Heart right ventricle (tissue), 16 donors: Measurements from ENCODE around the gene HBM. TPM values are rescaled to one million over a fixed set of nuclear protein-coding genes. Genes with fewer than 3 reads are reported as not detected.
A peak's percentile ranks its signal among the peaks of the same experiment; 100 is the strongest.
"Not testable (repeated sequence)": the region's sequence is repeated elsewhere in the genome, so short reads cannot be mapped to it uniquely, and the experiment has no call there.

Experiments
- ATAC-seq, 8 donors: fragments of 200-7000 bp; cut with Tn5 transposase; one replicate each; pipeline ENCODE4 v1.9.1; 2020; ENCODE audit warnings: mild to moderate bottlenecking in 8 of 8, moderate library complexity in 8 of 8, moderate number of reproducible peaks in 1 of 8
- DNase-seq, 2 donors: peaks; one replicate each; pipeline ENCODE4 v3.0.0-alpha.2; 2020
- H3K27ac ChIP-seq, 10 donors: fragments of 200-600 bp; sonication (generic) in 2 of 10; one replicate each; pipeline versions ENCODE4 v1.5.0 to v1.8.0; 2020 to 2022; ENCODE audit warnings: mild to moderate bottlenecking in 3 of 10
- H3K27me3 ChIP-seq, 7 donors: fragments of 200-600 bp; one replicate each; pipeline ENCODE4 v1.8.0; 2021 to 2022; ENCODE audit warnings: mild to moderate bottlenecking in 2 of 7
- H3K36me3 ChIP-seq, 9 donors: fragments of 200-600 bp; sonication (generic) in 1 of 9; one replicate each; pipeline versions ENCODE4 v1.5.0 to v1.8.0; 2020 to 2022; ENCODE audit warnings: mild to moderate bottlenecking in 2 of 9
- H3K4me1 ChIP-seq, 9 donors: fragments of 200-600 bp; sonication (generic) in 1 of 9; one replicate each; pipeline versions ENCODE4 v1.5.0 to v1.8.0; 2020 to 2022; ENCODE audit warnings: mild to moderate bottlenecking in 4 of 9
- H3K4me3 ChIP-seq, 10 donors: fragments of 200-600 bp; sonication (generic) in 2 of 10; one replicate each; pipeline versions ENCODE4 v1.5.0 to v1.8.0; 2020 to 2022; ENCODE audit warnings: mild to moderate bottlenecking in 7 of 10, moderate library complexity in 2 of 10
- H3K9me3 ChIP-seq, 11 donors: fragments of 200-600 bp in 10 of 11; sonication (generic) in 2 of 11; one replicate each; pipeline versions ENCODE4 v1.5.0 to v1.8.0; 2013 to 2022; ENCODE audit warnings: mild to moderate bottlenecking in 2 of 11, control low read depth in 1 of 11, moderate library complexity in 1 of 11
- CTCF ChIP-seq, 9 donors: fragments of 200-600 bp; sonication (generic) in 2 of 9; IDR thresholded peaks; one replicate each; pipeline versions ENCODE4 v1.5.0 to v1.8.0; 2021 to 2022; ENCODE audit warnings: antibody characterized with exemption in 9 of 9, mild to moderate bottlenecking in 5 of 9, moderate library complexity in 1 of 9
- WGBS, 2 donors: extraction: QIAGEN DNeasy Blood & Tissue Kit; methylation state at CpG; one replicate each; pipeline ENCODE4 v1.1.7; 2013; ENCODE audit warnings: inconsistent platforms in 1 of 2; 5-methylcytosine and 5-hydroxymethylcytosine counted together
- intact Hi-C, 10 donors: fragments of 100-400 bp; cut with DNase I; formaldehyde crosslinking; loops; one replicate each; pipeline versions ENCODE4 v1.11.1 to v1.14.2; 2022
- polyA plus RNA-seq, 2 donors: library from polyadenylated mRNA; stranded (reverse); fragments of 200-250 nt; gene quantifications; one replicate each; pipeline ENCODE4 v1.2.3, GENCODE V29; 2013
- total RNA-seq, 10 donors: library from RNA; stranded (reverse); fragmentation: NEBNext Ultra II Directional in 3 of 10; extraction: Animal tissue kit (Norgen Biotek cat#: 25700) in 3 of 10; gene quantifications; one replicate each; pipeline versions ENCODE4 v1.2.1 to v1.2.4, GENCODE V29; 2021 to 2023
- donor health status: Arrhythmogenic right ventricular cardiomyopathy.
- donor health status: ischemic (EF 13 %, LVEDD 7.1; RV severe dilation, severe dysfunction).
- donor health status: healthy with polysubstance abuse.
- donor health status: DM: no; HTN: yes; CAD: no.
- donor health status: DM: no; HTN: no; CAD: no.
- donor health status: ischemic (EF 25% LVEDD 6.9; RV normal size, moderate dysfunction).
- donor health status: ischemic (EF 25% LVEDD 5.7; RV mildly dilated, moderate dysfunction).
- donor health status: healthy.
- donor health status: DM: yes; HTN: yes; CAD: no.
- donor health status: Ischemic cardiomyopathy.
- donor health status: ischemic (EF 35%, LVEDD 5.7; RV mildly dilated, moderate dysfunction).
- donor health status: nonischemic (EF 11% LVEDD 7.7; RV severe dilation, severe dysfunction).
- donor health status: DM: yes; HTN: yes; CAD: no.
- donor health status: PGD.
- donor health status: ischemic (EF 29% LVEDD 5.4; RV normal size, mild dysfunction).
- donor health status: nonischemic (EF 23%, LVEDD 6.1; RV moderate dilation, normal function).

HBM gene
- total and polyA plus RNA-seq, 12 donors, result 0.56 to 0.61 TPM; not detected in 10

- 21 to 25% methylated on average over 8 of the region's 8 CpGs for WGBS, 2 donors
- ATAC-seq (no peak), DNase-seq (no peak)
- intact Hi-C loops, result no loop called here
- H3K4me1 ChIP-seq, result peaks cover 0 to 16% (median 4%) of the 10 kb centered on the region in 9 donors
- no peak for TF ChIP-seq CTCF (IDR thresholded peaks at IDR 0.05)
- H3K27me3 ChIP-seq, result peaks cover 17 to 80% (median 70%) of the 10 kb centered on the region in 7 donors
- H3K36me3 ChIP-seq, result no peaks in the 10 kb centered on the region
- H3K4me3 ChIP-seq, result no peak overlapping the region
- no peak overlapping the region for H3K27ac ChIP-seq
- no peaks in the 10 kb centered on the region for H3K9me3 ChIP-seq
Measured at GRCh38 chr16:175011-175949, 9.5 kb downstream of the HBM start.

- H3K36me3 ChIP-seq, intact Hi-C loops, H3K4me3 ChIP-seq, DNase-seq, ATAC-seq, H3K27ac ChIP-seq, H3K9me3 ChIP-seq: not testable (repeated sequence)
- 0 to 1% methylated on average over 15 to 25 of the region's 39 CpGs for WGBS, 2 donors
- H3K27me3 ChIP-seq, result peaks cover 22 to 80% (median 67%) of the 10 kb centered on the region in 7 donors
- H3K4me1 ChIP-seq, result peaks cover 7 to 23% (median 11%) of the 10 kb centered on the region in 9 donors
Measured at GRCh38 chr16:176006-176405, 10.2 kb downstream of the HBM start.

GRCh38 chr16:176477-177382, 11.0 kb downstream of the HBM start, which contains the start of gene HBA1:
Gene HBA1 (plus strand): TSS chr16:176680. CDS start chr16:176717, 37 bp downstream.
- ATAC-seq, result peak in 1 of 8 donors; percentile 9
- H3K27me3 ChIP-seq, result peaks cover 22 to 80% (median 61%) of the 10 kb centered on the region in 7 donors

GRCh38 chr16:177394-177822, 11.6 kb downstream of the HBM start:
- Histone ChIP-seq H3K9me3 (no peaks in the 10 kb centered on the region), H3K27me3 (peaks cover 22 to 75% (median 60%) of the 10 kb centered on the region in 7 donors), H3K27ac (no peak overlapping the region), H3K4me3 (no peak overlapping the region), H3K36me3 (no peaks in the 10 kb centered on the region), H3K4me1 (peaks cover 12 to 29% (median 17%) of the 10 kb centered on the region in 9 donors)
- intact Hi-C loops, result no loop called here
- ATAC-seq, result peak in 2 of 8 donors; percentile 26 to 31
- TF ChIP-seq CTCF (IDR thresholded peaks at IDR 0.05), result no peak
- DNase-seq, result no peak
- WGBS, 2 donors, result 5% methylated on average over 13 of the region's 13 CpGs

More at GRCh38 chr16:176477-177382, 11.0 kb downstream of the HBM start, which contains the start of gene HBA1:
- DNase-seq, H3K9me3 ChIP-seq, H3K36me3 ChIP-seq, H3K27ac ChIP-seq, intact Hi-C loops, H3K4me3 ChIP-seq: not testable (repeated sequence)
- H3K4me1 ChIP-seq, result peaks cover 12 to 29% (median 17%) of the 10 kb centered on the region in 9 donors
- WGBS, 2 donors, result 2 to 4% methylated on average over 31 to 40 of the region's 88 CpGs
